ENCODE measurements around the gene CDH4. TPM values are rescaled to one million over a fixed set of nuclear protein-coding genes. Genes with fewer than 3 reads are reported as not detected.

The CDH4 gene
- total RNA-seq, 4 donors from 2014 or later = 0.13 to 0.38 (median 0.21) TPM; not detected in 1

DNA sequence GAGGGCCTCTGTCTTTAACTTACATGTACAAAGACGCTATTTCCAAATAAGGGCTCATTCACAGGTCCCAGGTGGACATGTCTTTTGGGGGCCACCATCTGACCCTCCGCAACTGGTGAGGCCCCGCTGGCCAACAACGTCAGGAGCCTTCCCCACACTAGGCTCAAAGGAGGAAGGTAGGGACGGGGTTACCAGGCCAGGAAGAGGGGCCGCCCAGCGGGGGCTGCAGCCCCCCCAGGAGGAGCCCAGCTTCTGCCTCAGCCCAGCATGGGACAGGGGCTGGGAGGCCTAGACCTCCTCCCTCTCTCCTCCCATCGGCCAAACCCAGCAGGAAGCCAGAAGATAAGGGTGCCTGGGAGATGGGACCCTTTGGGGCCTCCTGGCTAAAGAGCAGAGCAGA is 670.9 kb downstream of the CDH4 start:
- Histone ChIP-seq H3K9me3 (no peaks in the 10 kb centered on the region), H3K27me3 (peaks cover 0 to 23% (median 0%) of the 10 kb centered on the region in 4 donors), H3K36me3 (no peaks in the 10 kb centered on the region), H3K4me3 (no peak overlapping the region), H3K4me1 (no peaks in the 10 kb centered on the region), H3K27ac (no peak overlapping the region)
- intact Hi-C loops (cut with DNase I) = no loop called here
- DNase-seq = no peak
- TF ChIP-seq, protein P1, sequence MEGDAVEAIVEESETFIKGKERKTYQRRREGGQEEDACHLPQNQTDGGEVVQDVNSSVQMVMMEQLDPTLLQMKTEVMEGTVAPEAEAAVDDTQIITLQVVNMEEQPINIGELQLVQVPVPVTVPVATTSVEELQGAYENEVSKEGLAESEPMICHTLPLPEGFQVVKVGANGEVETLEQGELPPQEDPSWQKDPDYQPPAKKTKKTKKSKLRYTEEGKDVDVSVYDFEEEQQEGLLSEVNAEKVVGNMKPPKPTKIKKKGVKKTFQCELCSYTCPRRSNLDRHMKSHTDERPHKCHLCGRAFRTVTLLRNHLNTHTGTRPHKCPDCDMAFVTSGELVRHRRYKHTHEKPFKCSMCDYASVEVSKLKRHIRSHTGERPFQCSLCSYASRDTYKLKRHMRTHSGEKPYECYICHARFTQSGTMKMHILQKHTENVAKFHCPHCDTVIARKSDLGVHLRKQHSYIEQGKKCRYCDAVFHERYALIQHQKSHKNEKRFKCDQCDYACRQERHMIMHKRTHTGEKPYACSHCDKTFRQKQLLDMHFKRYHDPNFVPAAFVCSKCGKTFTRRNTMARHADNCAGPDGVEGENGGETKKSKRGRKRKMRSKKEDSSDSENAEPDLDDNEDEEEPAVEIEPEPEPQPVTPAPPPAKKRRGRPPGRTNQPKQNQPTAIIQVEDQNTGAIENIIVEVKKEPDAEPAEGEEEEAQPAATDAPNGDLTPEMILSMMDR (IDR thresholded peaks at IDR 0.05) = no peak
- TF ChIP-seq POLR2A (IDR thresholded peaks at IDR 0.05) = no peak
- WGBS, 2 donors = 75 to 83% methylated on average over 1 to 4 of the region's 8 CpGs

DNA sequence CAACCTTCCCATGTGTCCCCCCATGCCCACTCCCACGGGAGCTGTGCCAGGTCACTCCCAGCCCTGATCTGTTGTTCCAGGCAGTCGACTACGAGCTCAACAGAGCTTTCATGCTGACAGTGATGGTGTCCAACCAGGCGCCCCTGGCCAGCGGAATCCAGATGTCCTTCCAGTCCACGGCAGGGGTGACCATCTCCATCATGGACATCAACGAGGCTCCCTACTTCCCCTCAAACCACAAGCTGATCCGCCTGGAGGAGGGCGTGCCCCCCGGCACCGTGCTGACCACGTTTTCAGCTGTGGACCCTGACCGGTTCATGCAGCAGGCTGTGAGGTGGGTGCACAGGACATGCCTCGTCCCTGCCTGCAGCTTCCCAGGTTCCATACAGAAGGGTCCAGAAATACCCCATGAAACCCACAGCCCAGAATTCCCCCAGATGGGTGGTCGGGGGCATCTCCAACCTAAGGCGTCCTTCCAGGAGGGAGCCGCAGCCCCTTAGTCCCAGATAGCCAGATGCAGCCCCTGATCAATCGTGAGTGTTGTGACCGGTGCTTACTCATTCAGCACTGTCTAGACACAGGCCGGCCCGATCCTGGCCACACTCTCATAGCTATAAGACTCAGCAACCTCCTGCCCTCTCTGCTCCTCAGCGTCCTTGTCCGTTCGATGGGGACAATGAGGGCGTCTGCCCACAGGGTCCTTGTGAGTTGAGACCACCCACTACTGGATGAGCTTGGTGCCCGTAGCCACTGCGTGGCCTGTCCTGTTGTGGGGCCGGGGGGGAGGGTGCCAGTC is 671.5 kb downstream of the CDH4 start:
- no peaks in the 10 kb centered on the region for H3K4me1 ChIP-seq
- H3K36me3 ChIP-seq = no peaks in the 10 kb centered on the region
- H3K27ac ChIP-seq = no peak overlapping the region
- intact Hi-C loops (cut with DNase I) = no loop called here
- DNase-seq = no peak
- peaks cover 0 to 19% (median 0%) of the 10 kb centered on the region in 4 donors for H3K27me3 ChIP-seq
- H3K4me3 ChIP-seq = no peak overlapping the region
- H3K9me3 ChIP-seq = no peaks in the 10 kb centered on the region
- TF ChIP-seq POLR2A (IDR thresholded peaks at IDR 0.05) = no peak
- TF ChIP-seq, protein P1 (IDR thresholded peaks at IDR 0.05) = no peak
- WGBS, 2 donors = 0 to 78% methylated on average over 1 to 12 of the region's 28 CpGs

DNA sequence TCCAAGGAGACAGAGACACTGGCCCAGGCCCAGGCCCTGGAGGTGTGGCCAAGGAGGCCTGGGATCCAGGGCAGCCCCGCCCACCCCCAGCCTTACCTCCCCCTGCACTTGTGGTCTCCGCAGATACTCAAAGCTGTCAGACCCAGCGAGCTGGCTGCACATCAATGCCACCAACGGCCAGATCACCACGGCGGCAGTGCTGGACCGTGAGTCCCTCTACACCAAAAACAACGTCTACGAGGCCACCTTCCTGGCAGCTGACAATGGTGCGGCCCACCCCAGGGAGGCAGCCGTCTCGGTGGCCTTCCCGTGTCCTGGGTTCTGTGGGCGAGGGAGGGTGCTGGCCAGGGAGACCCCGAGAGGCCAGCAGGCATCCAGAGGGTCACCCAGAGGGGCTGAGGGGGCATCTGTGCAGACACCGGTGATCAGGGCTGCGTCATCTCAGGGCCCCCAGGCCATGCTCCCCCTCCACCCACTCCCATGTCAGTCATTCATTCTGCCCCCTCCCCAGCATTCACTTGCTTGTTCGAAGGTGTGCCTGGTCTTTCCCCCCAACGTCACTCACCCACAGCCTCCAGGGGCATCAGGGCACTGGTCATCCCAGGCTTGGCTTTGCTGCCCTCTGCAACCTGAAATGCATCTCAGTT is 672.3 kb downstream of the CDH4 start:
- Histone ChIP-seq H3K9me3 (no peaks in the 10 kb centered on the region), H3K27ac (no peak overlapping the region), H3K27me3 (peaks cover 0 to 19% (median 0%) of the 10 kb centered on the region in 4 donors), H3K36me3 (no peaks in the 10 kb centered on the region), H3K4me3 (no peak overlapping the region), H3K4me1 (no peaks in the 10 kb centered on the region)
- no peak for TF ChIP-seq POLR2A (IDR thresholded peaks at IDR 0.05)
- TF ChIP-seq, protein P1 (IDR thresholded peaks at IDR 0.05) = no peak
- no peak for DNase-seq
- intact Hi-C loops (cut with DNase I) = no loop called here
- 100% methylated on average over 1 of the region's 19 CpGs; no CpG with 5 or more reads in 1 of the 2 donors for WGBS, 2 donors

DNA sequence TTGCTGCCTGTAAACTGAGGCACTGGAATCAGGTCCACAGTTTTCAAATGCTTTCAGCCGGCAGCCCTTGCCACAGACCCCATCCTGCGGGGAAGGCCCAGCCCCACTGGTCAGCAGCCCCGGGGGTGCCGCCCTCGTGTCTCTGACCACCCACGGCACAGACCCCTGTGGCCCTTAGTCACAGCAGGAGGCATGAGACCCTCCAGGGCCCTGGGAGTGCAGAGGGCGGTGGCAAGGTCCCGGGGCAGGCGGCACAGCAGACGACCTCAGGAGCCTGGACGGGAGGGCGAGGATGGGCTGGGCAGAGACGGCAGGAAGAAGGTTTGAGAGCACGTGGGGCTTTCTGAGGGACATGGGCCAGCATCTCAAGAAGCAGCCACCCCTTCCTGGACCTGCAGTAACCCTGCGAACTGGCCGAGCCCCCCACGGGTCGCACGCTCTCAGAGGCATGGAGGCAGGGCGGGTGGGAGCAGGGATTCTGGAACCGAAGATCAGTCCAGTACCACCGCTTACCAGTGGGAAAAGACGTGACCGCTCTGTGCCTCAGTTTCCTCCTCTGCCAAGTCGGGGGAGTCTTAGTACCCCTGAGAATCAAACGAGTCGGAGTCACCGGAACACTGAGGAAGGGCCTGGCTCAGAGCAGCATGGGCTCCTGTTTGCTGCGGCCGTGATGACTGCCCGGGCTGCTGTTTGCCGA is 672.9 kb downstream of the CDH4 start:
- TF ChIP-seq, protein P1 (IDR thresholded peaks at IDR 0.05) = no peak
- no peak for TF ChIP-seq POLR2A (IDR thresholded peaks at IDR 0.05)
- 80 to 93% methylated on average over 4 to 8 of the region's 32 CpGs for WGBS, 2 donors
- intact Hi-C loops (cut with DNase I) = no loop called here
- Histone ChIP-seq H3K4me3 (no peak overlapping the region), H3K27me3 (peaks cover 0 to 19% (median 0%) of the 10 kb centered on the region in 4 donors), H3K9me3 (no peaks in the 10 kb centered on the region), H3K36me3 (no peaks in the 10 kb centered on the region), H3K27ac (no peak overlapping the region), H3K4me1 (no peaks in the 10 kb centered on the region)
- no peak for DNase-seq
